ENCODE results near the gene TMEM40. TPM values are rescaled to one million over a fixed set of nuclear protein-coding genes. Genes with fewer than 3 reads are reported as not detected.
"Not testable (repeated sequence)": the region's sequence is repeated elsewhere in the genome, so short reads cannot be mapped to it uniquely, and the experiment has no call there.

Gene TMEM40
- total RNA-seq, 1 donor from 2014 or later: 7.6 TPM

DNA sequence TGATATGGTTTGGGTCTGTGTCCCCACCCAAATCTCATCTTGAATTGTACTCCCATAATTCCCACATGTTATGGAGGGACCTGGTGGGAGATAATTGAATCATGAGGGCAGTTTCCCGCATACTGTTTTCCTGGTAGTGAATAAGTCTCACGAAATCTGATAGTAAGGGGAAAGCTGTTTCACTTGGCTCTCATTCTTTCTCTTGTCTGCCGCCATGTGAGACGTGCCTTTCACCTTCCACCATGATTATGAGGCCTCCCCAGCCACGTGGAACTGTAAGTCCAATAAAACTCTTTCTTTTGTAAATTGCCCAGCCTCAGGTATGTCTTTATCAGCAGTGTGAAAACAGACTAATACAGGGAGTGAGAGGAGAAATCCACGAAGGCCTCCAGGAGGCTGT is 16.9 kb upstream of the TMEM40 start:
- not testable (repeated sequence) for DNase-seq

DNA sequence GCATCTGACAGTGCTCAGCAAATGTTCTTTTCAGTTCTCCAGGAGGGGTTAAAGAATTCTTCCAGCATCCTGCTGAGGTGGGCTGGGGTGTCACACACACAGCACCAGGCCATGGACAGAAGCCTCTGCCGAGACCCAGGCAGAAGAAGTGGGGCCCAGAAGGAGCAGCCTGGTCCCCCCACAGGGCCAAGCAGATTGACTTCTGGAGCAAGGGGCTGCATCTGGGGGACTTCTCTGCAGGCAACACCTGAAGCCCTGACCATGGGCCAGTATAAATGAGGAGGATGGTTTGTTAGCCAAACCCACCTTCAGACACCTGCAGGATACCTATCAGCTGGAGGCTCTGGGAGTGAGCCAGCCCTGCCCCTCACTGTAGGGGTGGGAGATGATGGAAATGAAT is 16.2 kb upstream of the TMEM40 start:
- DNase-seq: no peak

DNA sequence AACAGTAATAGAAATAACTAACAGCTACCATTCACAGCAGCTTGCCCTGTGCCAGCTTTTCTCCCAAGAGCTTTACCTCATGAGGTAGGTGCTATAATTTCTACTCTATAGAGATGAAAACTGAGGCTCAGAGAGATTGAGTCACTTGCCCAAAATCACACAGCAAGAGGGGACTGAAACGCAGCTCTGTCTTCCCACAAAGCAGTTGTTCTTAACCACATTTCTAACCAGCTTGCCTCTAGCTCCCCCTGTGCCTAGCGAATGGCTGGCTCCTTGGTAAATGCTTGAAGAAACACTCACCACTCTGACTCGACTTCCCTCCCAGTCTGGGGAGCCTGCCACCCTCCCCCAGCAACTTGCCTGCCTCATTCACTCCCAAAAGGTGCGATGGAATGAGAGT is 15.6 kb upstream of the TMEM40 start:
- no peak for DNase-seq

DNA sequence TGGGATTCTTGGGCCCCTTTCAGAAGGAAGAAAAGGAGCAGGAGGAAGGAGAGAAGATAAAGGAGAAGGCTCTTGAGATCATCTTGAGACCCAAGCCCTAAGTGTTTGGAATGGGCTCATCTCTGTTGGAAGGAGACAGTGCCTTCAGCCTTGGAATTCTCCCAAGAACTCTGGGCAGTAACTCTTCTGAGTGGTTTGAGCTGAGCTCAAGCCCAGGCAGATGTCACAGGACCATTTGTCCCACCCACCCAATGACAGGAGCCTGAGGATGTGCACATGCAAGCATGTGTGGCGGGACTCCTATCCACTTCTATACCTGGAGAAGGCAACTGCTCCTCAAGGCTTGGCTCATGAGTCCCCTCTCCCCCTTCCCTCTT is 14.6 kb upstream of the TMEM40 start:
- DNase-seq: peak; percentile 53

DNA sequence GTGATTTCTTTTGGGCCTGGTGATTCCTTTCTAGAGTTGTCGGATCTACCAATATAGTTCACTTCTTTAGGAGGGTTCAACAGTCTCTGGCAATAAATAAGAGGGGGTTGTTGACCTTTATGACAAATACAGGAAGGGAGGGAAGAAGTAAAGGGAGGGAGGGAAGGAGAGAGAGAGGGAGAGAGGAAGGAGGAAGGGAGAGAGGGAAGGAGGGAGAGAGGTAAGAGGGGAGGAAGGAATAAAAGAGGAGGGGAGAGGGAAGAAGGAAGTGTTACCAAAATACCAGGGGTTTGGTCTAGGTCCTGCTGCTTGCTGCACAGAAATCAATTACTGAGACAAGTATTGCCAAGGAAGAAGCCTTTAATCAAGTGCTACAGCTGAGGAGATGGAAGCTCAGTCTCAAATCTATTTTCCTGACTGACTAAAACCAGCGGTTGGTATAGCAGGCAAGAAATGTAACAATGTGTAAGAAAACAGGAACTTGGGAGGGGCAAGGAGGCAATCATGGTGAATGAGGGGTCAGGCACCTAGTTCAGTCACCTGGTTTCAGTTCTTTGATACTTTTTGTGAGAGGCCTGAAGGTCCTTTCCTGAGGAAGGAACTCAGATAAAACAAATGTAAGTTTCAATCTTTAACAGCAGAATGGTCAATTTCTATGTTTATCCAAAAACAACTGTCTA is 14.1 kb upstream of the TMEM40 start:
- DNase-seq: no peak

DNA sequence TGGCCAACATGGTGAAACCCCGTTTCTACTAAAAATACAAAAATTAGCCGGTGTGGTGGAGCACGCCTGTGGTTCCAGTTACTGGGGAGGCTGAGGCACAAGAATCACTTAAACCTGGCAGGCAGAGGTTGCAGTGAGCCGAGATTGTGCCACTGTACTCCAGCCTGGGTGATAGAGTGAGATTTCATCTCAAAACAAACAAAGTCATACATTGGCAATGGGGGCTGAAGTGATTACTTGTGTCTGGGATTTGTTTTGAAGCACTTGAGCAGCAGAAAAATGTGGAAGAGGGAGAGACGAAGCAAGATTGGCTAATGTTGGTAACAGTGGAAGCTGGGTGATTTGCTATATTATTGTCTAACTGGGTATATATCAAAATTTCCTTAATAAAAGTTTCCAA is 13.4 kb upstream of the TMEM40 start:
- DNase-seq: no peak

DNA sequence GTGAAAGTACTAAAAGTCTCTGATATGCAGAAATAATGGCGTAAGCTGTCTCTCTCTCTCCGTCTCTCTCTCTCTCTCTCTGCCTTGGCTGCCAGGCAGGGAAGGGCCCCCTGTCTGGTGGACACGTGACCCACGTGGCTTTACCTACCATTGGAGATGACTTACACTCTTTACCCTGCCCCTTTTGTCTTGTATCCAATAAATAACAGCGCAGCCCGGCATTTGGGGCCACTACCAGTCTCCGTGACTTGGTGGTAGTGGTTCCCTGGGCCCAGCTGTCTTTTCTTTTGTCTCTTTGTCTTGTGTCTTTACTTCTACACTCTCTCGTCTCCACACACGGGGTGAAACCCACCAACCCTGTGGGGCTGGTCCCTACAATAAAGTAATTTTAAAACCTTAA is 12.2 kb upstream of the TMEM40 start:
- no peak for DNase-seq

DNA sequence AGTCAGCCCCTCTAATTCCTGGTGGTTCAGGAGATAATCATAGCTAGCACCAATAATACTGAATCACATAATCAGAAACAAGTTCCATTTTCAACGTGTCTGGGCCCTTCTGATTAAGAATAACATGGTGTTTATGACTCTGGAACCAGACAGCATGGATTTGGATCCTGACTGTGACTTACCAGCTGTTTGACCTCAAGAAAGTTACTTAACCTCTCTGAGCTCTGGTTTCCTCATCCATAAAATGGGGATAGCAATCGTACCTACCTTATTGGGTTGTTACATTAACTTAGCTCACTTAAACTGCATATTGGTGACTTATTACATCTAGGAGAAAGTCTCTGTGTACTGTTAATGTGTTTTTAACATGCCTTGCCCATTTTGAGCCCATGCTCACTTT is 10.7 kb upstream of the TMEM40 start:
- DNase-seq: no peak

DNA sequence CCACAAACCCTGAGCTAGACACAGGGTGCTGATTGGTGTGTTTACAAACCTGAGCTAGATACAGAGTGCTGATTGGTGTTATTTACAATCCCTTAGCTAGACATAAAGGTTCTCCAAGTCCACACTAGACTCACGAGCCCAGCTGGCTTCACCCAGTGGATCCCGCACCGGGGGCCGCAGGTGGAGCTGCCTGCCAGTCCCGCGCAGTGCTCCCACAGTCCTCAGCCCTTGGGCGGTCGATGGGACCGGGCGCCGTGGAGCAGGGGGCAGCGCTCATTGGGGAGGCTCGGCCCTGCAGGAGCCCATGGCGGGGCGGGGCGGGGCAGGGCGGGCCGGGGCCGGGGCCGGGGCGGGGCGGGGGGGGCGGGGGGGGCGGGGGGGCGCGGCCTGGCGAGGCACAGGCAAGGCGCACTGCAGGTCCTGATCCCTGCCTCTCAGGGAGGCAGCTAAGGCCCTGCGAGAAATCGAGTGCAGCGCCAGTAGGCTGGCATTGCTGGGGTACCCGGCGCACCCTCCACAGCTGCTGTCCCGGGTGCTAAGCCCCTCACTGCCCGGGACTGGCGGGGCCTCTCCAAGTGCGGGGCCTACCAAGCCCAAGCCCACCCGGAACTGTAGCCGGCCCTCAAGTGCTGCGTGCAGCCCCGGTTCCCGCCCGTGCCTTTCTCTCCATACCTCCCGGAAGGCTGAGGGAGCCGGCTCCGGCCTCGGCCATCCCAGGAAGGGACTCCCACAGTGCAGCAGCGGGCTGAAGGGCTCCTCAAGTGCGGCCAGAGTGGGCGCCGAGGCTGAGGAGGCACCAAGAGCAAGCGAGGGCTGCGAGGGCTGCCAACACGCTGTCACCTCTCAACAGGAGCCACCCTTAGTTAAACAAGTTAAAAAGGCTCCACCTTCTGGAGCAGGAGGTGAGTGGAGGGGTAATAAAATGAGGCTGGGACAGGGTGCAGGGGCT is 9.8 kb upstream of the TMEM40 start:
- DNase-seq: no peak

DNA sequence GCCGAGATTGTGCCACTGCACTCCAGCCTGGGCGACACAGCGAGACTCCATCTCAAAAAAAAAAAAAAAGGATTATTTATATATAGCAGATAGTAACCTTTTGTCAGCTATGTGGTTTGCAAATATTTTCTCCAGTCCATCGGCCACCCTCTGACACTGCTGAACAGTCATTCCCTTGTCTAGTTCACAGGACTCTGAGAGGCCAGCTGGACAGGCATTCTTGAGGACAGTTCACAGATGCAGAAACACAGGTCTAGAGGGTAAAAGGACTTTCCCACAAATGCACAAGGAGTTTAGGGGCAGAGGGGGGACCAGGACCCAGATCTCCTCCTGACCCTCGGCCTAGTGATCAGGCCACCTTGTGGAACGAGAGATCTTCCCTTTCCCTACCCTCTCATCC is 7.5 kb upstream of the TMEM40 start:
- DNase-seq: no peak

DNA sequence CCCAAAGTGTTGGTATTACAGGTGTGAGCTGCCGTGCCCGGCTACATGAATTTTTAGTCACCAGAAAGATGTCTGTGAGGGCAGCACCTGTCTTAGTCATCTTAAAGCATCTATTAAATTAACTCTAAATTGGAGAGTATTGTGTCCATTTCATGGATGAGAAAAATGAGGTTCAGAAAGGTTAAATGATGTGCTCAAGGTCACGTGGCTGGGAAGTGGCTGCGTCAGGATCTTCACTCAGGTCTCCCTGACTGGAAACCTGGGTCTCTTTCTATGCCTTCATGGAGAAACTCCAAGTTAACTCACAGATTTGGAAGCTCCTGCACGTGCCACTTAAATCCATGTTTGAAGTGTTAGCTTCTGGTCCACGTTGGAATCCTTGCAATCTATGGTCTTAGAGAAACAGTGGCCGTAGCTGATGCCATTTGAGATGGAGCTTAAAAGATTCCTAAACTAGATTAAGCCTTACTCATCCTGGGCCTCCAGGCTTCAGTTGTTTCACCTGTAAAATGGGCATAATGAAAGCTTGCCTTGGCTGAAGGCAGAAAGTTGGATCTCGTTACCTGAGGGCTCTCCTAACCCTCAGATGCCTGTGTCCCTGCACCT is 5.2 kb upstream of the TMEM40 start:
- no peak for DNase-seq

DNA sequence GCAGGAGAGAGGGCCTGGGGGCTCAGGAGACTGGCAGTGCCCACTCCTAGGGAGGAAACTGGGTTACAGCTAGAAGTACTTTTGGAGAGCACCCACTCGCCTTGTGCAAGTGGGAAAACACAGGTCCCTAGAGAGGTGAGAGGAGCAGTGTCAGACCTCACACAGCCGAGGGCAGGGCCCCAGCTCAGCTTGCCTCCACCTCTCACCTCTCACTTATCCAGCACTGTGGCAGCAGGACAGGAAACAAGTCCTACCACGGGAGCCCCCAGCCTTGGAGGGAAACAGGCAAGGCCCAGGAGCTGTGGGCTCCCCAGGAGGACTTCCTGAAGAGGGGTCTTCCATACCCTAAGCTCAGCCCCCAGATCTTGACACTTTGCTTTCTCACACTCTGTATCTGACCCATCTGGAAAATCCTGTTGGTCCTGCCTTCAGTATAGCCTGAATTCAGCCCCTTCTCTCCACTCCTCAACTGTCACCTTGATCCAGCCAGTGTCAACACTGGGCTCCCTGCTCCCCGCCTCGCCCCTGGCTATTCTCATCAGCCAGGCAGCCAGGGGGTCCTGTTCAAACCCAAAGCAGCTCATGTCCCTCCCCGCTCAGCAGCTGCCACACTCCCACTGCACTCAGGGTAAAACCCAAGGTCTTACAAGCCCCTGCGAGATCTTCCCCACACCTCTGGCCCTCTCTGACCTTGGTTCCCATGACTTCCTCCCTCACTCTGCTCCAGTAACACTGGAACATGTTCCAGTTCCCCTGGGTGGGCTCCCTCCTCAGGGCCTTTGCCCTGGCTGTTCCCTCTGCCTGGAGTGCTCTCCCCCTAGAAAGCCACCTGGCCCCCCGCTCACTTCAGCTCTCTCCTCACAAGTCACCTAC is 870 bp upstream of the TMEM40 start:
- no peak for DNase-seq

DNA sequence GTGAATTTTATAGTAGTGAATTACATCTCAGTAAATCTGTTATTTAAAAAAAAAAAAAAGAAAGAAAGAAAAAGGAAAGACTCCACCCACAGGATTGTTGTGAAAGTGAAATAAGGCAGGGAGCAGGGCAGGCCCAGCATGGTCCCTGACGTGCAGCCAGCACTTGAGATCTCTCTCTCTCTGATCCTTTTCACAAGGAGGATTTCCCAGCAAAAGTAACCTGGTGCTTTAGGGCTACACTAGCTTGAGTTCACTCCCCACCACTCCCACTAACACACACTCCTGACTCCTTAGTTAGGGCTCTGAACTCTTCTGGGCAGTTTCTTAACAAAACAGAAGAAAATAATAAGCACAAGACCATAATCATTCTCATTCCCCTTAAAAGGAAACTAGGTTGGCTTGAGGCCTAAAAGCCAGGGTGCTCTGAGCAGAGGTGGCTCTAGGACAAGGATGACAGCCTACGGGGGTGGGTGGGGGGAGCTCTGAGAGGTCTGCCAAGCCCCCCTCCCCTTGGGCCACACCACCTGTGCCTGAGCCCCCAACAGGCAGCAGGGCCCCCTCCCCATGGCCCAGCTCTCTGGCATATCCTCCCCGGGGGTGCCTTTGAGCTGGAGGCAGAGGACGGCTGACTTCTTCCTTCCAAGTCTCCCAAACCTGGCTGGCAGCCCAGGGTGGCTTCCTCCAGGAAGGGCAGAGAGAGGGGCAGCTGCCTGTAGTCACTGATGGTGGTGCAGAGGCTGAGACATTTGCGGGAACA is 856 bp downstream of the TMEM40 start:
- DNase-seq: peak; percentile 60

DNA sequence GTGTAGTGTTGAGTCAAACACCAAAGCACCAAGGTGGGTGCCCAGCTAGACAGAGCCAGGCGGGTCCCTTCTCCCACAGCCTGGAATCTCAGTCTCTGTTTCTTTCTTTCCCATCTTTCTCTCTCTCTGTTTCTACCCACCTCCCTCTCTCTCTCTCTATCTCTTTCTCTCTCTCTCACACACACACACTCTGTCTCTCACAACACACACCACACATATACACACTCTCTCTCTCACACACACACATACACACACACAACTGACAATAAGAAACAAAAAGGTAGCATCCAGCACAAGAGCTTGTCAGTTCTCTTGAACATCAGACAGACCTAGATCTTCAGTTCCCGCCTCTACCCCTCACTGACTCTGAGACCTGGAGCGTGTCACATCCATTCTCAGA is 2.4 kb downstream of the TMEM40 start:
- no peak for DNase-seq

DNA sequence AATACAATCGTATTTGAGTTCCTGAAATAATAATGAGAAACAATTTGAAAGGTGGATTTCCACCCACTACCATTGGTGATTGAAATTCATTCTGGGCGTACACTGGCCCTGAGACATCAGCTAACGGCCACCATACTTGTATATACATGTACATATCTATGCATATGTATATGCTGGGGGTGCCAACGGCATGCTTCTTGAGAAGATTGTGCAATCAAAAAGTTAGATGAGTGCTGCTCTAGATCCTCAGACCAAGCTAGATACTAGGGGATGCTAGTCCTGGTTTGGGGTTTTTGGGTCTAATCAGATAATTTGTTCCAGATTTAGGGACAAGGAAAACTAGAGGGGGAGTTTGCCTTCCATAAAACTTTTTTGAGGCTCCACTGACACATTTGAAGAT is 2.9 kb downstream of the TMEM40 start:
- no peak for DNase-seq

DNA sequence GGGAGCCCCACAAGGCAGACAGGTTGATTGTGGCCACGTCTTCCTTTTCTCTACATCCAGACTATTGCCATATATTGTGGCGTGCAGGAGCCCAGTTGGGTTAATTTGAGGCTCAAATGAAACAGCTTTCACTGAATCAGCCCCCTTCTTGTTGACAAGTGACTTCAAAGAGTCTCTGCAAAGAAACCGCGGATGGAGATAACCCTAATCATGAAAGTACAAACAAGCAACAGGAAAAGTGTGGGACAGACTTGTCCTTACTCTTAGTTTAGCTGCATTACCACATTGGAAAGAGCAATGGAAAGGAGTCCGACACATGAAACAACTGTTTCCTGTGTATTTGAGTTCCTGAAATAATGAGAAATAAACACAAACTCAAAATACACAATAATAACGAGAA is 3.3 kb downstream of the TMEM40 start:
- no peak for DNase-seq

DNA sequence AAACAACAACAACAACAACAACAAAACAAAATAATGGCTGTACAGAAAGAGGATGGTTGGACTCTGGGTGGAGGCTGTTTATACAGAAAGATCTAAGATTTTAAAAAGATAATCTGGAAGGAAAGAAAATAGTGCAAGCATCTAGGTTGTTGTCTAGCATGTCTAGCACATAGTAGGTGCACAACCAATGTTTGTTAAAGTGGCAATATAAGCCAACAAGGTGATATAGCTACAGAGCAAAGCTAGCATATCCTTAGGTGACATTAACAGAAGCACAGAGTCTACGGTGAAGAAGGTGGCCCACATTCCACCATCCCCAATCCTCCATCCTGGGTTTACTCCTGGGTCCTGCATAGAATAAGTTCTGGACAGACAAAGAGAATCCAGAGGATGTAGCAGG is 4.7 kb downstream of the TMEM40 start:
- DNase-seq: no peak

DNA sequence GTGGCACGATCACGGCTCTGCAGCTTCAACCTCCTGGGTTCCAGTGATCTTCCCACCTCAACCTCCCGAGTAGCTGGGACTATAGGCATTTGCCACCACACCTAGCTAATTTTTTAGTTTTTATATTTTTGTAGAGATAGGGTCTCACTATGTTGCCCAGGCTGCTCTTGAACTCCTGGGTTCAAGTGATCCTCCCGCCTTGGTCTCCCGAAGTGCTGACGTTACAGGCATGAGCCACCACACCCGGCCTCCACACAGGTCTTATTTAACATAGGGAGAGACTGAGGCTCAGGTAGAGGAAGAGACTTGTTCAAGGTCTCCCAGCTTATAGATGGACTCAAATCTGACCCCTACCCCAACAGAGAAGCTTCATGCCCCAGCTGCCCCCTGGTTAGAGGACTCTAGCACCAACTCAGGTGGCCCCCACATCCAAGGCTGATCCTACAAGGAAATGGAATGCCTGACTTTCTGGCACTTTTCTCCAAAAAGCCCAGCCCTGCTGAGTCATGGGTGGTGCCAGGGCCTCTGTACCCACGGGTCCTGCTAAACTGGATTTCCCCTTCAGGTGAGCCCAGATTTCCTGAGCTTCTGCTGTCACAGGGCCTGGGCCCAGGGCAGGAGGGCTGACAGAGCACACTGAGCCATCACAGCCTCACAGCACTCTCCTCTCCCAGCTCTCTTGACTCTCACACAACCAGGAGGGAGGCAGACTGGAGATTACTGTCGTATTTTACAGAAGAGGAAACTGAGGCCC is 5.6 kb downstream of the TMEM40 start:
- no peak for DNase-seq

DNA sequence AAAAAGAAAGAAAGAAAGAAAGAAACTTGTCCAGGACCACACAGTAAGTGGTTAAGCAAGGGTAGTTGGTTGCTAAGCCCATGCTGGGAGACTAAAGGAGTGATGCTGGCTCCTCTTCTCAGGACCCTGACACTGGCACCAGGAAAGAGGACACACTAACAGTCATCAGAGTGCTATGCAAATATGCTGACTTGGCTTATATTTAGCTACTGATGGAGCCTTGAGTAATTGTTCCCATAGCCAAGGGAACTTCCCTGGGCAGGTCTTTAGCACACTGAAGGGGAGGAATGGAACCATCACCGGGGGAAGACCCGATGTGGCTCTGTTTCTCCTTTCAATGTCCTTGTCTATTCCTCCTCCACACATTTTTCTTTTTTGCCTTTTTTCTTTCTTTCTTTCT is 6.2 kb downstream of the TMEM40 start:
- no peak for DNase-seq

DNA sequence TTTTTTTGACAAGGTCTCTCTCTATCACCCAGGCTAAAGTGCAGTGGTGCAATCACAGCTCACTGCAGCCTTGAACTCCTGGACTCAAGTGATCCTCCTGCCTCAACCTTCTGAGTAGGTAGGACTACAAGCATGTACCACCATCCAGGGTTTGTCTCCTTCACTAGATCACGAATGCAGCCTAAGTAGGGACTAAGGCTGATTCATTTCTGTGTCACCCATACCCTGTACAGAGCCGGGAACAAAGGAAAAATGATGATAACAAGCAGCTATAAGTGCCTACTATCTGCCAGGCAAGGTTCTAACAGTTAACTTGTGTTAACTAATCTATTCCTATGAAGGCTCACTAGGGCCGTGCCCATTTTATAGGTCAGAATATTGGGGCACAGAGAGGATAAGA is 7.0 kb downstream of the TMEM40 start:
- no peak for DNase-seq

DNA sequence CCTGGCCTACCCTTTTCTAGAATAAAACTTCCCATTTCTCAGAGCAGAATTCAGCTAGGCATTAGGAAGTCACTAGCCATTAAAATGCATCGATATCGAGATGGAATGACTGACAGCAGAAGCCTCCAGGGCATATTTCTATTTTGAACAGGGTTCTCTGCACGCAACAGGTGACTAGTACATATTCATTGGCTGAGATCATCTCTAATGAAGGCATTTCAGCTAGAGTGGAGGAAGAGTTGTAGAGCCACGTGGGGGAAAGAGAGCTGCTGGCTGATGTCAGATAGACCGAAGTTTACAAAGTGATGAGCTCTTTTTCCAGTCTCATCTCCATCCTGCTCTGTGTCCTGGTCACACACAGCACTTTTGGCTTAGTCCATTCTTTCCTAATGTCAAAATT is 7.5 kb downstream of the TMEM40 start:
- peak; percentile 54 for DNase-seq
